H1 (cell line): Measurements from ENCODE around the gene PYGB. TPM values are rescaled to one million over a fixed set of nuclear protein-coding genes. Genes with fewer than 3 reads are reported as not detected.

ENCODE experiments used
- CTCF ChIA-PET: fragments of 300-600 bp; sonication (Branson Sonifier 250); formaldehyde crosslinking; loops from one replicate; lab custom pipeline; 2021; ENCODE audit not compliant: partially characterized antibody; lab: Charles Lee
- POLR2A ChIA-PET: fragments of 300-600 bp; sonication (Branson Sonifier 250); formaldehyde crosslinking; loops from one replicate; lab custom pipeline; 2021; ENCODE audit warnings: inconsistent platforms; ENCODE audit not compliant: partially characterized antibody; lab: Charles Lee
- DNase-seq, 2 experiments: peaks; one replicate each; pipeline versions ENCODE4 v3.0.0 to v3.0.0-alpha.2; 2010 to 2022; ENCODE audit warnings: low spot score in 2 of 2, low read depth in 1 of 2, mixed read lengths in 1 of 2
- FAIRE-seq: peaks from 2 replicates; lab custom pipeline; 2011; peaks lifted over from hg19 to GRCh38; lab: Jason Lieb, UNC
- H2AFZ ChIP-seq: 2 replicates; pipeline ENCODE4 v1.8.1; 2012; ENCODE audit warnings: low read length, inconsistent platforms
- H2AK5ac ChIP-seq: 2 replicates; pipeline ENCODE4 v1.6.1; 2013; ENCODE audit warnings: low read depth, low read length
- H2BK120ac ChIP-seq: replicated peaks from 2 replicates; pipeline ENCODE3; 2013; ENCODE audit warnings: low read depth, low read length, inconsistent platforms
- H2BK12ac ChIP-seq: 2 replicates; pipeline ENCODE4 v1.6.1; 2013; ENCODE audit warnings: low read depth, low read length
- H2BK15ac ChIP-seq: 2 replicates; pipeline ENCODE4 v1.6.1; 2013; ENCODE audit warnings: low read length
- H2BK20ac ChIP-seq: 2 replicates; pipeline ENCODE4 v1.6.1; 2013; ENCODE audit warnings: low read length
- H2BK5ac ChIP-seq: 2 replicates; pipeline ENCODE4 v1.6.1; 2013; ENCODE audit warnings: low read depth, low read length
- H3K14ac ChIP-seq: 2 replicates; pipeline ENCODE4 v1.6.1; 2013; ENCODE audit warnings: inconsistent platforms; ENCODE audit not compliant: insufficient read length
- H3K18ac ChIP-seq: 2 replicates; pipeline ENCODE4 v1.6.1; 2013; ENCODE audit warnings: low read length; ENCODE audit errors: extremely low read depth
- H3K23ac ChIP-seq: 2 replicates; pipeline ENCODE4 v1.6.1; 2013; ENCODE audit warnings: inconsistent platforms; ENCODE audit not compliant: insufficient read length
- H3K23me2 ChIP-seq: 2 replicates; pipeline ENCODE4 v1.6.1; 2013; ENCODE audit warnings: low read depth, low read length
- H3K27ac ChIP-seq: 2 replicates; pipeline ENCODE4 v1.6.1; 2011; ENCODE audit warnings: low read depth, low read length, inconsistent platforms
- H3K27me3 ChIP-seq, 4 experiments: replicated peaks in 1 of 4; 1 replicate in 1 of 4; 2 replicates in 3 of 4; pipeline versions ENCODE4 v1.6.1 to v1.8.1; 2011 to 2013; ENCODE audit warnings: low read length in 3 of 4, mild to moderate bottlenecking in 3 of 4, inconsistent platforms in 2 of 4, mixed read lengths in 2 of 4, moderate library complexity in 1 of 4; ENCODE audit not compliant: control insufficient read depth in 3 of 4, insufficient read depth in 3 of 4; ENCODE audit errors: extremely low read depth in 1 of 4
- H3K36me3 ChIP-seq, 4 experiments: 2 replicates each; pipeline versions ENCODE4 v1.6.1 to v1.8.1; 2011 to 2013; ENCODE audit warnings: mild to moderate bottlenecking in 4 of 4, low read length in 3 of 4, moderate library complexity in 2 of 4, control low read depth in 1 of 4, inconsistent platforms in 1 of 4; ENCODE audit not compliant: insufficient read depth in 4 of 4, control insufficient read depth in 2 of 4
- H3K4ac ChIP-seq: replicated peaks from 2 replicates; pipeline ENCODE3; 2013; ENCODE audit warnings: low read length, low read depth, mixed read lengths, inconsistent platforms; ENCODE audit not compliant: insufficient read length
- H3K4me1 ChIP-seq, 4 experiments: replicated peaks in 1 of 4; 1 replicate in 1 of 4; 2 replicates in 3 of 4; pipeline versions ENCODE4 v1.6.1 to v1.8.1; 2011 to 2013; ENCODE audit warnings: low read length in 3 of 4, inconsistent platforms in 2 of 4, mixed read lengths in 1 of 4; ENCODE audit not compliant: insufficient read depth in 4 of 4, control insufficient read depth in 3 of 4
- H3K4me2 ChIP-seq, 2 experiments: 2 replicates each; pipeline versions ENCODE4 v1.6.1 to v1.8.1; 2011 to 2013; ENCODE audit warnings: low read depth in 2 of 2, low read length in 2 of 2, control low read depth in 1 of 2, inconsistent platforms in 1 of 2, mild to moderate bottlenecking in 1 of 2; ENCODE audit not compliant: insufficient read depth in 1 of 2
- H3K4me3 ChIP-seq, 4 experiments: fragments of 200-600, 300-600 bp in 1 of 4; sonication (generic), shearing (Covaris generic), sonication (Bioruptor Twin) in 1 of 4; 2 replicates each; pipeline versions ENCODE4 v1.5.1 to v1.8.1; 2011 to 2016; ENCODE audit warnings: low read length in 4 of 4, low read depth in 3 of 4, control low read depth in 2 of 4, inconsistent platforms in 2 of 4, mild to moderate bottlenecking in 2 of 4, mixed read lengths in 1 of 4, moderate library complexity in 1 of 4; ENCODE audit not compliant: insufficient read depth in 2 of 4; ENCODE audit errors: extremely low read depth in 1 of 4
- H3K56ac ChIP-seq: replicated peaks from 2 replicates; pipeline ENCODE3; 2013; ENCODE audit warnings: low read depth, mild to moderate bottlenecking, mixed read lengths, low read length, inconsistent platforms; ENCODE audit not compliant: insufficient read length
- H3K79me1 ChIP-seq: 2 replicates; pipeline ENCODE4 v1.6.1; 2013; ENCODE audit warnings: low read depth, low read length, control low read depth
- H3K79me2 ChIP-seq, 2 experiments: 2 replicates each; pipeline versions ENCODE4 v1.6.1 to v1.8.1; 2012 to 2013; ENCODE audit warnings: low read length in 2 of 2, mild to moderate bottlenecking in 2 of 2, inconsistent platforms in 1 of 2; ENCODE audit not compliant: insufficient read depth in 2 of 2, control insufficient read depth in 1 of 2
- H3K9ac ChIP-seq, 4 experiments: replicated peaks in 1 of 4; 1 replicate in 1 of 4; 2 replicates in 3 of 4; pipeline versions ENCODE4 v1.6.1 to v1.8.1; 2011 to 2013; ENCODE audit warnings: low read depth in 3 of 4, low read length in 3 of 4, control low read depth in 2 of 4, mild to moderate bottlenecking in 2 of 4, moderate library complexity in 2 of 4, inconsistent platforms in 1 of 4; ENCODE audit errors: extremely low read depth in 1 of 4
- H3K9me3 ChIP-seq, 2 experiments: 2 replicates each; pipeline versions ENCODE4 v1.6.1 to v1.8.1; 2012 to 2013; ENCODE audit warnings: mild to moderate bottlenecking in 2 of 2, moderate library complexity in 2 of 2, control low read depth in 1 of 2, inconsistent platforms in 1 of 2, low read depth in 1 of 2, low read length in 1 of 2, mixed read lengths in 1 of 2; ENCODE audit not compliant: insufficient read depth in 2 of 2
- H4K20me1 ChIP-seq, 2 experiments: replicated peaks in 1 of 2; 2 replicates each; pipeline versions ENCODE3 to v1.8.1; 2011 to 2013; ENCODE audit warnings: inconsistent platforms in 2 of 2, low read length in 2 of 2, mild to moderate bottlenecking in 1 of 2; ENCODE audit not compliant: insufficient read depth in 2 of 2, control insufficient read depth in 1 of 2
- H4K5ac ChIP-seq: 2 replicates; pipeline ENCODE4 v1.6.1; 2013; ENCODE audit warnings: low read length, low read depth, mixed read lengths, inconsistent platforms; ENCODE audit not compliant: insufficient read length
- H4K8ac ChIP-seq: 2 replicates; pipeline ENCODE4 v1.8.0; 2013; ENCODE audit warnings: mild to moderate bottlenecking, moderate library complexity, low read length, inconsistent platforms; ENCODE audit not compliant: insufficient read depth; ENCODE audit errors: extremely low read depth
- H4K91ac ChIP-seq: replicated peaks from 2 replicates; pipeline ENCODE3; 2013; ENCODE audit warnings: low read length, mixed read lengths, inconsistent platforms; ENCODE audit not compliant: insufficient read length
- ASH2L ChIP-seq: fragments of 200-600, 300-600 bp; sonication (generic); IDR thresholded peaks from one replicate; pipeline ENCODE4 v1.7.1; 2017; ENCODE audit warnings: low read length
- CBX5 ChIP-seq: fragments of 300-800, 300-1000 bp; sonication (generic); IDR thresholded peaks from 2 replicates; pipeline ENCODE4 v1.7.1; 2016; ENCODE audit warnings: antibody characterized with exemption, low read length, low read depth
- CHD1 ChIP-seq: IDR thresholded peaks from 2 replicates; pipeline ENCODE4 v1.6.1; 2012; ENCODE audit warnings: low read depth, low read length, improper control_type of control experiment
- CREB1 ChIP-seq: IDR thresholded peaks from 2 replicates; pipeline ENCODE4 v1.6.1; 2012; ENCODE audit warnings: inconsistent platforms
- CTBP2 ChIP-seq: IDR thresholded peaks from 2 replicates; pipeline ENCODE4 v1.7.0; 2011; ENCODE audit warnings: borderline replicate concordance, mild to moderate bottlenecking, moderate library complexity, mixed read lengths, low read length; ENCODE audit not compliant: insufficient read depth, insufficient read length
- EGR1 ChIP-seq: IDR thresholded peaks from 2 replicates; pipeline ENCODE4 v1.6.1; 2011; ENCODE audit warnings: low read depth, low read length, borderline replicate concordance
- EP300 ChIP-seq, 2 experiments: IDR thresholded peaks; 1 replicate in 1 of 2; 2 replicates in 1 of 2; pipeline ENCODE4 v1.6.1; 2011 to 2012; ENCODE audit warnings: low read depth in 2 of 2, low read length in 2 of 2, mild to moderate bottlenecking in 2 of 2, borderline replicate concordance in 1 of 2, inconsistent platforms in 1 of 2, moderate library complexity in 1 of 2
- KDM1A ChIP-seq: fragments of 200-600, 300-600 bp; sonication (generic); IDR thresholded peaks from 2 replicates; pipeline ENCODE4 v1.7.1; 2016; ENCODE audit warnings: mild to moderate bottlenecking, low read length, borderline replicate concordance
- KDM4A ChIP-seq: IDR thresholded peaks from one replicate; pipeline ENCODE4 v1.7.1; 2012; ENCODE audit warnings: low read depth, mild to moderate bottlenecking, moderate library complexity, low read length, inconsistent platforms; ENCODE audit not compliant: severe bottlenecking
- NRF1 ChIP-seq: IDR thresholded peaks from 2 replicates; pipeline ENCODE4 v1.6.1; 2011; ENCODE audit warnings: mild to moderate bottlenecking, low read depth, low read length, improper control_type of control experiment
- POLR2A ChIP-seq, 2 experiments: IDR thresholded peaks; 1 replicate in 1 of 2; 2 replicates in 1 of 2; pipeline ENCODE4 v1.6.1; 2011; ENCODE audit warnings: low read depth in 2 of 2, low read length in 2 of 2, mild to moderate bottlenecking in 2 of 2; ENCODE audit errors: control extremely low read depth in 1 of 2
- POLR2AphosphoS5 ChIP-seq: IDR thresholded peaks from 2 replicates; pipeline ENCODE4 v1.6.1; 2011; ENCODE audit warnings: low read depth, low read length
- SRF ChIP-seq: IDR thresholded peaks from 2 replicates; pipeline ENCODE4 v1.6.1; 2011; ENCODE audit warnings: mild to moderate bottlenecking, low read depth, low read length, moderate library complexity
- YY1 ChIP-seq: IDR thresholded peaks from 2 replicates; pipeline ENCODE4 v1.6.1; 2011; ENCODE audit warnings: low read depth, mild to moderate bottlenecking, low read length
- WGBS, 2 experiments: shearing (Covaris generic) in 1 of 2; methylation state at CpG; one replicate each; pipeline versions ENCODE4 v1.1.6 to v1.1.7; 2013 to 2015; ENCODE audit warnings: low lambda C conversion rate in 2 of 2, mixed read lengths in 2 of 2, inconsistent platforms in 1 of 2, low coverage in 1 of 2, missing lambda C conversion rate in 1 of 2; ENCODE audit not compliant: insufficient replicate concordance in 2 of 2, insufficient coverage in 1 of 2, insufficient read length in 1 of 2; ENCODE audit errors: extremely low coverage in 1 of 2, missing lambda C conversion rate in 1 of 2; 5-methylcytosine and 5-hydroxymethylcytosine counted together
- polyA plus RNA-seq, 7 experiments: library from polyadenylated mRNA; depleted of rRNA in 3 of 7; stranded (reverse) in 5 of 7; unstranded in 2 of 7; fragments of >200 nt in 5 of 7; fragments of 200-250 nt in 2 of 7; gene quantifications; 1 replicate in 5 of 7; 2 replicates in 1 of 7; 4 replicates in 1 of 7; pipeline versions ENCODE4 v1.2.1 to v1.2.3, GENCODE V29; 2011 to 2013; ENCODE audit warnings: missing spikeins in 2 of 7, mixed read lengths in 2 of 7
- total RNA-seq: library from RNA; stranded (reverse); fragmentation: NEBNext Ultra II Directional; extraction: Animal tissue kit (Norgen Biotek cat#: 25700); gene quantifications from 2 replicates; pipeline ENCODE4 v1.2.1, GENCODE V29; 2021

The PYGB gene
- total and polyA plus RNA-seq, 2 of the 8 experiments (the other 6 are each of a cell fraction or from before 2014, with no cell fraction given): 26.6 to 56.0 TPM

DNA sequence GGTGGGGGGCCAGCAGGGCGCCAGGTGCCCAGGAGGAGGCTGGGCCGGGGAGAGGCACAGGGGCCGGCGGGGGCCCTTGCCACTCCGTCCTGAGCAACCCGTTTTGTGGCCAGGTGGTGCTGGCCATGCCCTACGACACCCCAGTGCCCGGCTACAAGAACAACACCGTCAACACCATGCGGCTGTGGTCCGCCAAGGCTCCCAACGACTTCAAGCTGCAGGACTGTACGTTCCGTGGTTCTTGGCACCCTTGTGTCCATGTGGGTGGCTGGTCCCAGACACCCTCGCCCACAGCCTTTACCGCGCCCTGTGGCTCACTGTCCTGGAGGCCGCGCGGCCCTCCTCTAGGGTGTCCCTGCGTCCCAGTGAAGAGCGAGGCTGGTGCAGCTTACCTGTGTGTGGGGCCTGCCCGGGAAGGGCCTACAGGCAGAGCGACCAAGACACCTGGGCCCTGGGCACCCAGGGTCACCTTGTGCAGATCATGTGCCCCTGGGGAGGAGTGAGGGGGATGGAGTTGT, 28.7 kb downstream of the PYGB start:
- H3K4me3 ChIP-seq: no peak overlapping the region
- CTCF ChIA-PET: interaction anchor here (1.2 to 5.1 kb wide), 2 partner anchors 13 to 18 kb away, joined by 4 to 30 read pairs; no protein-coding TSS in a partner anchor
- no peak for FAIRE-seq
- TF ChIP-seq KDM4A (no peak), ASH2L (no peak), EGR1 (no peak), CHD1 (no peak), CREB1 (no peak), EP300 (IDR thresholded peaks at IDR 0.05; ENCODE audit: borderline replicate concordance in 1 of 2, low read depth in 2 of 2, low read length in 2 of 2) (no peak), POLR2AphosphoS5 (no peak), NRF1 (no peak), POLR2A (IDR thresholded peaks at IDR 0.05; ENCODE audit: control extremely low read depth in 1 of 2, low read depth in 2 of 2, low read length in 2 of 2) (no peak), KDM1A (no peak), CBX5 (no peak), SRF (no peak), CTBP2 (no peak), YY1 (no peak)

More for the DNA sequence above, 28.7 kb downstream of the PYGB start:
- no peak overlapping the region for H2AK5ac ChIP-seq
- H3K23me2 ChIP-seq: no peaks in the 10 kb centered on the region
- H3K4me1 ChIP-seq: no peaks in the 10 kb centered on the region
- H3K27ac ChIP-seq: no peak overlapping the region
- no peak overlapping the region for H3K56ac ChIP-seq
- H2BK15ac ChIP-seq: no peak overlapping the region
- no peak overlapping the region for H2BK12ac ChIP-seq
- no peak overlapping the region for H3K4ac ChIP-seq
- H3K79me1 ChIP-seq: no peaks in the 10 kb centered on the region; the same call in 1 of the 2 replicates
- no peaks in the 10 kb centered on the region for H3K27me3 ChIP-seq
- 91% methylated on average over 22 of the region's 24 CpGs; no CpG with 5 or more reads in 1 of the 2 experiments for WGBS, 2 experiments
- no peak overlapping the region for H3K23ac ChIP-seq
- H3K9ac ChIP-seq: no peak overlapping the region
- no peak overlapping the region; the same call in 1 of the 2 replicates for H2BK5ac ChIP-seq
- H3K18ac ChIP-seq: no peak overlapping the region
- DNase-seq: peak in 1 of 2 experiments; percentile 37
- peaks cover 2 to 31% (median 17%) of the 10 kb centered on the region in 4 experiments; a peak in 7 of 8 replicates for H3K36me3 ChIP-seq
- peaks cover 4 to 8% of the 10 kb centered on the region in 2 experiments for H4K20me1 ChIP-seq
- no peaks in the 10 kb centered on the region for H3K79me2 ChIP-seq
- H4K8ac ChIP-seq: no peak overlapping the region
- H2BK120ac ChIP-seq: no peak overlapping the region
- H3K4me2 ChIP-seq: no peak overlapping the region
- no peak overlapping the region for H3K14ac ChIP-seq
- H3K9me3 ChIP-seq: no peaks in the 10 kb centered on the region
- H2BK20ac ChIP-seq: no peak overlapping the region
- H4K5ac ChIP-seq: no peak overlapping the region
- H4K91ac ChIP-seq: no peak overlapping the region
- POLR2A ChIA-PET: no interaction called here
- no peak overlapping the region for H2AFZ ChIP-seq
